SK-N-SH treated with all-trans-retinoic acid at 6 μM for 48 hours (cell line): ENCODE measurements around the gene SLC12A7.

Experiments used
- ATAC-seq: fragments of 200-7000 bp; cut with Tn5 transposase; 3 replicates; pipeline ENCODE4 v1.9.1; 2020; ENCODE audit warnings: mild to moderate bottlenecking, moderate library complexity
- ARNTL ChIP-seq: fragments of 450-650 bp; formaldehyde crosslinking; IDR thresholded peaks from 2 replicates; pipeline ENCODE4 v1.5.0; 2020; ENCODE audit warnings: low read depth, mild to moderate bottlenecking, moderate library complexity, borderline replicate concordance
- BACH2 ChIP-seq: fragments of 250-450 bp; sonication (Bioruptor Pico); IDR thresholded peaks from 2 replicates; pipeline ENCODE4 v1.9.0; 2021; ENCODE audit warnings: mild to moderate bottlenecking, borderline replicate concordance
- CSDC2 ChIP-seq: fragments of 250-450 bp; sonication (Bioruptor Pico); IDR thresholded peaks from 2 replicates; pipeline ENCODE4 v1.5.0; 2020; ENCODE audit warnings: mild to moderate bottlenecking, moderate library complexity
- ESRRG ChIP-seq: fragments of 250-450 bp; sonication (Bioruptor Pico); IDR thresholded peaks from 2 replicates; pipeline ENCODE4 v1.6.1; 2021; ENCODE audit warnings: mild to moderate bottlenecking
- GLIS3 ChIP-seq: fragments of 250-450 bp; sonication (Bioruptor Pico); IDR thresholded peaks from 2 replicates; pipeline ENCODE4 v1.5.0; 2020; ENCODE audit warnings: mild to moderate bottlenecking, moderate library complexity
- ISL1 ChIP-seq: fragments of 250-450 bp; sonication (Bioruptor Pico); IDR thresholded peaks from 2 replicates; pipeline ENCODE4 v2.1.2; 2022; ENCODE audit warnings: mild to moderate bottlenecking, moderate library complexity
- POU6F1 ChIP-seq: fragments of 250-450 bp; sonication (Bioruptor Pico); IDR thresholded peaks from 2 replicates; pipeline ENCODE4 v1.8.0; 2021; ENCODE audit warnings: low read depth, mild to moderate bottlenecking, moderate library complexity, borderline replicate concordance
- PPARA ChIP-seq: fragments of 250-450 bp; sonication (Bioruptor Pico); IDR thresholded peaks from 2 replicates; pipeline ENCODE4 v1.5.0; 2020; ENCODE audit warnings: mild to moderate bottlenecking, borderline replicate concordance
- RARB ChIP-seq: fragments of 250-450 bp; sonication (Bioruptor Pico); IDR thresholded peaks from 2 replicates; pipeline ENCODE4 v1.8.0; 2021; ENCODE audit warnings: mild to moderate bottlenecking, moderate library complexity
- SNAI2 ChIP-seq: fragments of 250-450 bp; sonication (Bioruptor Pico); IDR thresholded peaks from 2 replicates; pipeline ENCODE4 v1.5.0; 2020; ENCODE audit warnings: mild to moderate bottlenecking, moderate library complexity
- TOX ChIP-seq: fragments of 250-450 bp; sonication (Bioruptor Pico); IDR thresholded peaks from 2 replicates; pipeline ENCODE4 v1.8.0; 2021; ENCODE audit warnings: mild to moderate bottlenecking, moderate library complexity, borderline replicate concordance
- ZC3H10 ChIP-seq: fragments of 250-450 bp; sonication (Bioruptor Pico); IDR thresholded peaks from 2 replicates; pipeline ENCODE4 v1.5.1; 2021; ENCODE audit warnings: mild to moderate bottlenecking, moderate library complexity
- ZFP3 ChIP-seq: fragments of 250-450 bp; sonication (Bioruptor Pico); IDR thresholded peaks from 2 replicates; pipeline ENCODE4 v1.5.0; 2020; ENCODE audit warnings: mild to moderate bottlenecking, moderate library complexity
- ZFP30 ChIP-seq: fragments of 450-650 bp; formaldehyde crosslinking; IDR thresholded peaks from 2 replicates; pipeline ENCODE4 v1.5.0; 2022; ENCODE audit warnings: mild to moderate bottlenecking, moderate library complexity
- ZNF565 ChIP-seq: fragments of 450-650 bp; formaldehyde crosslinking; conservative IDR thresholded peaks from 2 replicates; pipeline ENCODE4 v1.5.0; 2020; ENCODE audit warnings: low read depth, mild to moderate bottlenecking, moderate library complexity
- ZNF70 ChIP-seq: fragments of 450-650 bp; formaldehyde crosslinking; IDR thresholded peaks from 2 replicates; pipeline ENCODE4 v1.5.0; 2020; ENCODE audit warnings: mild to moderate bottlenecking, moderate library complexity
- ZNF8 ChIP-seq: fragments of 450-650 bp; formaldehyde crosslinking; IDR thresholded peaks from 2 replicates; pipeline ENCODE4 v1.5.0; 2020; ENCODE audit warnings: mild to moderate bottlenecking, moderate library complexity
- TF ChIP-seq, protein P1 (sequence below): fragments of 250-450 bp; sonication (Bioruptor Pico); IDR thresholded peaks from 2 replicates; pipeline ENCODE4 v1.5.1; 2020; ENCODE audit warnings: low read depth, mild to moderate bottlenecking, moderate library complexity
- TF ChIP-seq, protein P2 (sequence below): fragments of 250-450 bp; sonication (Bioruptor Pico); IDR thresholded peaks from 2 replicates; pipeline ENCODE4 v1.5.1; 2021; ENCODE audit warnings: mild to moderate bottlenecking, moderate library complexity
- TF ChIP-seq, protein P3 (sequence below): fragments of 250-450 bp; sonication (Bioruptor Pico); IDR thresholded peaks from 2 replicates; pipeline ENCODE4 v1.5.0; 2020; ENCODE audit warnings: mild to moderate bottlenecking, moderate library complexity

The SLC12A7 gene

GRCh38 chr5:1096838-1097237, 15.0 kb downstream of the SLC12A7 start:
- TF ChIP-seq ISL1 (CRISPR knock-in tag) (no peak), TOX (CRISPR knock-in tag) (no peak), ESRRG (CRISPR knock-in tag) (no peak), ZFP30 (CRISPR knock-in tag) (no peak), ZNF8 (CRISPR knock-in tag) (no peak), SNAI2 (no peak), ZC3H10 (CRISPR knock-in tag) (no peak), ZNF70 (no peak), GLIS3 (no peak)
- TF ChIP-seq, protein P1, sequence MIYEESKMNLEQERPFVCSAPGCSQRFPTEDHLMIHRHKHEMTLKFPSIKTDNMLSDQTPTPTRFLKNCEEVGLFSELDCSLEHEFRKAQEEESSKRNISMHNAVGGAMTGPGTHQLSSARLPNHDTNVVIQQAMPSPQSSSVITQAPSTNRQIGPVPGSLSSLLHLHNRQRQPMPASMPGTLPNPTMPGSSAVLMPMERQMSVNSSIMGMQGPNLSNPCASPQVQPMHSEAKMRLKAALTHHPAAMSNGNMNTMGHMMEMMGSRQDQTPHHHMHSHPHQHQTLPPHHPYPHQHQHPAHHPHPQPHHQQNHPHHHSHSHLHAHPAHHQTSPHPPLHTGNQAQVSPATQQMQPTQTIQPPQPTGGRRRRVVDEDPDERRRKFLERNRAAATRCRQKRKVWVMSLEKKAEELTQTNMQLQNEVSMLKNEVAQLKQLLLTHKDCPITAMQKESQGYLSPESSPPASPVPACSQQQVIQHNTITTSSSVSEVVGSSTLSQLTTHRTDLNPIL (CRISPR knock-in tag) = no peak
- TF ChIP-seq, protein P2, sequence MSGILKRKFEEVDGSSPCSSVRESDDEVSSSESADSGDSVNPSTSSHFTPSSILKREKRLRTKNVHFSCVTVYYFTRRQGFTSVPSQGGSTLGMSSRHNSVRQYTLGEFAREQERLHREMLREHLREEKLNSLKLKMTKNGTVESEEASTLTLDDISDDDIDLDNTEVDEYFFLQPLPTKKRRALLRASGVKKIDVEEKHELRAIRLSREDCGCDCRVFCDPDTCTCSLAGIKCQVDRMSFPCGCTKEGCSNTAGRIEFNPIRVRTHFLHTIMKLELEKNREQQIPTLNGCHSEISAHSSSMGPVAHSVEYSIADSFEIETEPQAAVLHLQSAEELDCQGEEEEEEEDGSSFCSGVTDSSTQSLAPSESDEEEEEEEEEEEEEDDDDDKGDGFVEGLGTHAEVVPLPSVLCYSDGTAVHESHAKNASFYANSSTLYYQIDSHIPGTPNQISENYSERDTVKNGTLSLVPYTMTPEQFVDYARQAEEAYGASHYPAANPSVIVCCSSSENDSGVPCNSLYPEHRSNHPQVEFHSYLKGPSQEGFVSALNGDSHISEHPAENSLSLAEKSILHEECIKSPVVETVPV (CRISPR knock-in tag) = no peak
- TF ChIP-seq, protein P3, sequence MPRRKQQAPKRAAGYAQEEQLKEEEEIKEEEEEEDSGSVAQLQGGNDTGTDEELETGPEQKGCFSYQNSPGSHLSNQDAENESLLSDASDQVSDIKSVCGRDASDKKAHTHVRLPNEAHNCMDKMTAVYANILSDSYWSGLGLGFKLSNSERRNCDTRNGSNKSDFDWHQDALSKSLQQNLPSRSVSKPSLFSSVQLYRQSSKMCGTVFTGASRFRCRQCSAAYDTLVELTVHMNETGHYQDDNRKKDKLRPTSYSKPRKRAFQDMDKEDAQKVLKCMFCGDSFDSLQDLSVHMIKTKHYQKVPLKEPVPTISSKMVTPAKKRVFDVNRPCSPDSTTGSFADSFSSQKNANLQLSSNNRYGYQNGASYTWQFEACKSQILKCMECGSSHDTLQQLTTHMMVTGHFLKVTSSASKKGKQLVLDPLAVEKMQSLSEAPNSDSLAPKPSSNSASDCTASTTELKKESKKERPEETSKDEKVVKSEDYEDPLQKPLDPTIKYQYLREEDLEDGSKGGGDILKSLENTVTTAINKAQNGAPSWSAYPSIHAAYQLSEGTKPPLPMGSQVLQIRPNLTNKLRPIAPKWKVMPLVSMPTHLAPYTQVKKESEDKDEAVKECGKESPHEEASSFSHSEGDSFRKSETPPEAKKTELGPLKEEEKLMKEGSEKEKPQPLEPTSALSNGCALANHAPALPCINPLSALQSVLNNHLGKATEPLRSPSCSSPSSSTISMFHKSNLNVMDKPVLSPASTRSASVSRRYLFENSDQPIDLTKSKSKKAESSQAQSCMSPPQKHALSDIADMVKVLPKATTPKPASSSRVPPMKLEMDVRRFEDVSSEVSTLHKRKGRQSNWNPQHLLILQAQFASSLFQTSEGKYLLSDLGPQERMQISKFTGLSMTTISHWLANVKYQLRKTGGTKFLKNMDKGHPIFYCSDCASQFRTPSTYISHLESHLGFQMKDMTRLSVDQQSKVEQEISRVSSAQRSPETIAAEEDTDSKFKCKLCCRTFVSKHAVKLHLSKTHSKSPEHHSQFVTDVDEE (CRISPR knock-in tag) = no peak
- TF ChIP-seq, all 23 proteins: peak for 0
- no peak for ATAC-seq

GRCh38 chr5:1095990-1096363, 15.9 kb downstream of the SLC12A7 start:
- no peak for ATAC-seq
- TF ChIP-seq ZNF70 (no peak), ZNF565 (CRISPR knock-in tag) (no peak), CSDC2 (CRISPR knock-in tag) (no peak), ZNF8 (CRISPR knock-in tag) (no peak), ZFP30 (CRISPR knock-in tag) (no peak), SNAI2 (no peak)
- TF ChIP-seq, protein P1 (CRISPR knock-in tag) = no peak
- TF ChIP-seq, all 23 proteins: peak for 0

DNA sequence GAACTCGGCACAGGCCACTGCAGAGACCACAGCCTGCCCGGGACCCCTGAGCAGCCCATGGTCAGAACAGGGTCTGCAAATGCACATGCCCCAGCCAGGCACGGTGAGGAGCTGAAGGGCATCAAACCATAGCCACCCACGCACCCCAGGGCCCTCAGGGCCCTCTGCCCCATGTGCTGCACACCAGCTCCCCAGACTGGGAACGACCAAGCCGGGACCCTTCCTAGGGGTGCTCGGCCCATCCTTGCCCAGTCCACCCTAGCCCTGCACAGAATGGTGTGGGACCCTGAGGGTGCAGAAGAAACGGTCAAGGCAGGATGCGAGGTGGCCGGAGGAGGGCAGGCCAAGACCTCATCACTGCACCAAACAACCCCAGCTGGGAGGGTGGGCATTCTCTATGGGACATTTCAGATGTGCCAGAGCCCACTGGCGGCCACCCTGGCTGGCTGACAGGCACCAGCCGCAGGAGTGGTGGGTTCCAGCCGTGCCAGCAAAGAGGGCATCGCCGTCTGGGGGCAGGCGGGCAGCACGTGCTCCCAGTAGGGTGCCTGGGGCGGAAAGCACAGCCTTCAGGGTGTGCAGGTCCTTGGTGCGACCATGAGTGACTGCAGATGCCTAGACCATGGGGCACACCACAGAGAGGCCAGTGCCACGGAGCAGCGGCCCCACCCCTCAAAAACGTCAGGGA, 16.4 kb downstream of the SLC12A7 start:
- no peak for ATAC-seq

GRCh38 chr5:1094670-1095190, 17.1 kb downstream of the SLC12A7 start:
- ATAC-seq = no peak
- TF ChIP-seq TOX (CRISPR knock-in tag) = no peak
- TF ChIP-seq ZNF70 = no peak
- no peak for TF ChIP-seq POU6F1 (CRISPR knock-in tag)
- TF ChIP-seq, protein P1 (CRISPR knock-in tag) = no peak
- no peak for TF ChIP-seq BACH2 (CRISPR knock-in tag)
- TF ChIP-seq ARNTL (CRISPR knock-in tag) = no peak
- TF ChIP-seq, protein P2 (CRISPR knock-in tag) = no peak
- TF ChIP-seq ISL1 (CRISPR knock-in tag) = no peak
- no peak for TF ChIP-seq PPARA (CRISPR knock-in tag)
- no peak for TF ChIP-seq ZFP3 (CRISPR knock-in tag)

More for the DNA sequence above, 16.4 kb downstream of the SLC12A7 start:
- TF ChIP-seq ZC3H10 (CRISPR knock-in tag) (no peak), ZNF70 (no peak), PPARA (CRISPR knock-in tag) (no peak), ARNTL (CRISPR knock-in tag) (no peak), ZFP3 (CRISPR knock-in tag) (no peak), RARB (CRISPR knock-in tag) (no peak), ZFP30 (CRISPR knock-in tag) (no peak)
- TF ChIP-seq, protein P1 (CRISPR knock-in tag) = no peak
